ENCODE results near the gene CBFA2T3. TPM values are rescaled to one million over a fixed set of nuclear protein-coding genes. Genes with fewer than 3 reads are reported as not detected.

Gene CBFA2T3
- total RNA-seq, 1 donor from 2014 or later, result 32.8 TPM

- Histone ChIP-seq H3K27ac (no peak overlapping the region), H3K9me3 (no peaks in the 10 kb centered on the region), H3K4me1 (peaks cover 13 to 14% of the 10 kb centered on the region in 2 donors), H3K27me3 (no peaks in the 10 kb centered on the region), H3K36me3 (peaks cover 4 to 17% of the 10 kb centered on the region in 2 donors), H3K4me3 (no peak overlapping the region)
- DNase-seq (ENCODE audit: low spot score in 2 of 2), result no peak
- intact Hi-C loops (cut with DNase I), result loop anchor here (5.0 kb wide), 2 partner anchors 192 to 402 kb away; partner anchors contain the start of genes MVD and ZFPM1
- no peak for TF ChIP-seq CTCF (IDR thresholded peaks at IDR 0.05)
These were observed 122.5 kb downstream of the CBFA2T3 start for GRCh38 chr16:88854306-88855111.

- H3K4me1 ChIP-seq, result peaks cover 13 to 14% of the 10 kb centered on the region in 2 donors
- peak in 1 of 2 donors; percentile 69 for DNase-seq (ENCODE audit: low spot score in 2 of 2)
- intact Hi-C loops (cut with DNase I), result no loop called here
- no peaks in the 10 kb centered on the region for H3K9me3 ChIP-seq
- no peak overlapping the region for H3K27ac ChIP-seq
- no peak overlapping the region for H3K4me3 ChIP-seq
- H3K36me3 ChIP-seq, result peaks cover 0 to 10% of the 10 kb centered on the region in 2 donors
- TF ChIP-seq CTCF (IDR thresholded peaks at IDR 0.05), result no peak
- no peaks in the 10 kb centered on the region for H3K27me3 ChIP-seq
These were observed 123.6 kb downstream of the CBFA2T3 start for GRCh38 chr16:88853325-88853941.

GRCh38 chr16:88851616-88852015, 125.4 kb downstream of the CBFA2T3 start:
- no peak for TF ChIP-seq CTCF (IDR thresholded peaks at IDR 0.05)
- no peak overlapping the region for H3K4me3 ChIP-seq
- no peaks in the 10 kb centered on the region for H3K27me3 ChIP-seq
- no peaks in the 10 kb centered on the region for H3K9me3 ChIP-seq
- no peak overlapping the region for H3K27ac ChIP-seq
- intact Hi-C loops (cut with DNase I), result no loop called here
- peaks cover 2 to 10% of the 10 kb centered on the region in 2 donors for H3K36me3 ChIP-seq
- DNase-seq (ENCODE audit: low spot score in 2 of 2), result no peak
- H3K4me1 ChIP-seq, result peaks cover 7% of the 10 kb centered on the region in 2 donors

- Histone ChIP-seq H3K4me3 (no peak overlapping the region), H3K27me3 (no peaks in the 10 kb centered on the region), H3K27ac (no peak overlapping the region), H3K9me3 (no peaks in the 10 kb centered on the region), H3K4me1 (peaks cover under 1 to 1% of the 10 kb centered on the region in 2 donors), H3K36me3 (peaks cover 2 to 10% of the 10 kb centered on the region in 2 donors)
- DNase-seq (ENCODE audit: low spot score in 2 of 2), result no peak
- no peak for TF ChIP-seq CTCF (IDR thresholded peaks at IDR 0.05)
- intact Hi-C loops (cut with DNase I), result no loop called here
These were observed 126.3 kb downstream of the CBFA2T3 start for GRCh38 chr16:88850531-88851199.

- Histone ChIP-seq H3K27me3 (no peaks in the 10 kb centered on the region), H3K27ac (no peak overlapping the region), H3K4me3 (no peak overlapping the region), H3K9me3 (no peaks in the 10 kb centered on the region), H3K36me3 (peaks cover 2 to 10% of the 10 kb centered on the region in 2 donors), H3K4me1 (no peaks in the 10 kb centered on the region)
- TF ChIP-seq CTCF (IDR thresholded peaks at IDR 0.05), result no peak
- no peak for DNase-seq (ENCODE audit: low spot score in 2 of 2)
- intact Hi-C loops (cut with DNase I), result no loop called here
These were observed 128.4 kb downstream of the CBFA2T3 start for GRCh38 chr16:88848557-88848956.
